GM13976 (cell line): ENCODE results near the gene SLIT3.

ENCODE experiments used
- DNase-seq: peaks from one replicate; pipeline ENCODE4 v3.0.0; 2012; ENCODE audit warnings: low spot score
- CTCF ChIP-seq: IDR thresholded peaks from 2 replicates; pipeline ENCODE4 v1.5.1; 2012; ENCODE audit warnings: borderline replicate concordance, mild to moderate bottlenecking; ENCODE audit not compliant: insufficient read depth; ENCODE audit errors: extremely low read depth, missing control alignments, control extremely low read depth
- in situ Hi-C: fragments of 300-500 bp; cut with MboI; formaldehyde crosslinking; loops from one replicate; pipeline ENCODE4 v1.12.0; 2022; ENCODE audit warnings: low sequenced_read_pairs, mixed read lengths, inconsistent platforms; ENCODE audit not compliant: unreplicated experiment

Gene SLIT3

GRCh38 chr5:168796000-168796399 is 504.9 kb downstream of the SLIT3 start:
- no peak for TF ChIP-seq CTCF
- in situ Hi-C loops = no loop called here
- no peak for DNase-seq

- no peak for TF ChIP-seq CTCF
- in situ Hi-C loops = no loop called here
- no peak for DNase-seq
These were observed 506.8 kb downstream of the SLIT3 start for GRCh38 chr5:168793841-168794837.

DNA sequence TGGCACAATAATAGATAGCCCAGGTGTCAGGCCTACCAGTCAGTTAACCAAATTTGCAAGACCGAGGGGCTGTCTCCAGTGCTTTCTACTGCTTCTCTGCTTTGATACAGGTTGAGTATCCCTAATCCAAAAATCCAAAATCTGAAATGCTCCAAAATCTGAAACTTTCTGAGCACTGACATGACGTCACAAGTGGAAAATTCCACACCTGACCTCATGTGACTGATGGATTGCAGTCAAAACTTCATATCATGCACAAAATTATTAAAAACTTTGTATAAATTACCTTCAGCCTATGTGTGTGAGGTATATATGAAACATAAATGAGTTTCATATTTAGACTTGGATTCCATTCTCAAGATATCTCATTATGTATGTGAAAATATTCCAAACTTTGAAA is 508.3 kb downstream of the SLIT3 start:
- in situ Hi-C loops = no loop called here
- TF ChIP-seq CTCF = no peak

GRCh38 chr5:168790671-168791250 is 510.2 kb downstream of the SLIT3 start:
- TF ChIP-seq CTCF = no peak
- in situ Hi-C loops = no loop called here
- DNase-seq = no peak

More for the DNA sequence above, 508.3 kb downstream of the SLIT3 start:
- no peak for DNase-seq

- in situ Hi-C loops = no loop called here
- DNase-seq = no peak
- no peak for TF ChIP-seq CTCF
These were observed 510.8 kb downstream of the SLIT3 start for GRCh38 chr5:168790002-168790635.

- in situ Hi-C loops = no loop called here
- TF ChIP-seq CTCF = no peak
- DNase-seq = no peak
These were observed 512.2 kb downstream of the SLIT3 start for GRCh38 chr5:168788786-168789185.
